HG03378 (cell line): ENCODE measurements around the gene MON1A.
"Not testable (repeated sequence)": the region's sequence is repeated elsewhere in the genome, so short reads cannot be mapped to it uniquely, and the experiment has no call there.

Source experiments
- ATAC-seq: cut with Tn5 transposase; IDR thresholded peaks from one replicate; pipeline ENCODE4 v1.9.1; 2021; ENCODE audit warnings: mild to moderate bottlenecking, moderate library complexity; ENCODE audit not compliant: unreplicated experiment

Gene MON1A

GRCh38 chr3:49917806-49918590 lies 11.6 kb downstream of the MON1A start:
- not testable (repeated sequence) for ATAC-seq

DNA sequence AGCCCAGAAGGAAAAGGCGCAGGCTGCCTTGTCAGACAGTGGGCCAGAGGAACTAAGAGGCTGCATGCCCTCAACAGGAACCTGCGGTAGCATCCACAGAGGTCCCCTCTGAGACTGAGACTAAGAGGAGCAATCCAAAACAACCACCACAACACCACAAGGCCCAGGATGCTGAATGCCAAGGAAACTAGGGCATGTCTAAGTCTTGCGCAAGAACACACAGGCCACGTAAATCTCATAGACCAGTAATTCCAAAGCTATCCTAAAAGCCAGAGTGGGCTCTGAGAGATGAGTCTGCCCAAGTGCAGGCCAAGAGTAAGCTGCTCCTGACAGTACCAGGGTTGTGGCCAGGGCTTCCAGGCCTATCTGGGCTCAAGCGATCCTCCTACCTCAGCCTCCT lies 12.9 kb downstream of the MON1A start:
- ATAC-seq, result no peak

DNA sequence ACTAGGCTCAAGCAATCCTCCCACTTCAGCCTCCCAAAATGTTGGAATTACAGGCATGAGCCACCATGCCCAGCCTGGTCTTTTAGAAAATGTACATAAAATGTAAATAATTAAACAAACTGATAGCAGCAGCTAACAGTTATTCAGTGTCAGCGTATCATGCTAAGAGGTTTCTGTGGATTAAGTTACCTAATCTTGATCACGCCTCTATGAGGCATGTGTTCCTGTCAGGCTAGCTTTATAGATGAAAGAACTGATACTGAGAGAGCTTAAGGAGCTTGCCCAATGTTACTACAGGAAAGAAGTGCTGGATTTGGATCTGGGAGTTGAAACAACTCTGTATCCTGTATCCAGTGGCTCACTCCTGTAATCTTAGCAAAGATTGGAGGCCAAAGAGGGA lies 14.7 kb downstream of the MON1A start:
- ATAC-seq, result no peak

GRCh38 chr3:49912881-49913281 lies 16.7 kb downstream of the MON1A start:
- no peak for ATAC-seq

GRCh38 chr3:49911611-49912010 lies 18.0 kb downstream of the MON1A start:
- ATAC-seq, result no peak

DNA sequence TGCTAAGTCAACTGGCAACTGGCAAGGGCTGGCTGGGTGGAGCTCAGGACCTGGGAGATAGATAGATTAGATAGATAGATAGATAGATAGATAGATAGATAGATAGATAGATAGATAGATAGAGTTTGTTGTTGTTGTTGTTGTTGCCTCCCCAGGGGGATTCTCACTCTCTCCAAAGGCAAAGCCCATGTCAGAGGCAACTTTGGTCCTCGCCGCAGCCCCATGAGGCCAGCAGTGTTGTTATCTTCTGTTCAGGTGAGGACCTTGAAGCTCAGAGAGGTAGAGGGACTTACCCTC lies 18.5 kb downstream of the MON1A start:
- ATAC-seq, result no peak

DNA sequence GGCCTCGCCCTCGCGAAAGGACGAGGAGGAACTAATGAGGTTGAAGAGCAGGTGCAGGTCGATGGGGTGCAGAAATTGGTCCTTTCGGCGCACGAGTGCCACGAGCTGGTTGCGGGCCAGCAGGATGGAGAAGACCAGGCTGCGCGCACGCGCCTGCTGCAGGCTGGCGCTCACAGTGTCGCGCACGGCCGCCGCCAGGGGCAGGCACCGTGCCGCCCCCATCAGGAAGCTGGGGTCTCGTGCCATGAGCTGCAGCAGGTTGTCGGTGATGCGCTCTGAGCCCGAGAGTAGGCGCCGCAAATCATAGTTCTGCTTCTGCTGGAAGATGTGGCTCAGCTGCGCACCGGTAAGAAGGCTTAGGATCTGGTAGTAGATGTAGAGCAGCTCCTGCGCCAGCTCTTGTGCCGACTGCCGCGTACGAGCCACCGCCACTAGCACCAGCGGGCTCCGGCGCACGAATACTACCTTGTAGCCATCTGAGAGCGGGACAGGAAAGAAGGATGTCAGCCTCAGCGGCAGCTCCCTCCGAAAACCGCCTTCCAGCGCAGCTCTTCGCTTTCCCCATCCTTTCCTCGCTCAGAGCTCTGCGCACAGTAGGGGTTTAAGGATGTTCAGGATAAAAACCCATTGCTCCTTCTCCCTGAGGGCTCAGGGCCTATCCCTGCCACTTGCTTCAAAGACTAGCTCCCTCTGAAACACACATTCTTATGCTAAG lies 19.0 kb downstream of the MON1A start:
- no peak for ATAC-seq

- ATAC-seq, result no peak
Measured at GRCh38 chr3:49908373-49909199, 21.0 kb downstream of the MON1A start.

DNA sequence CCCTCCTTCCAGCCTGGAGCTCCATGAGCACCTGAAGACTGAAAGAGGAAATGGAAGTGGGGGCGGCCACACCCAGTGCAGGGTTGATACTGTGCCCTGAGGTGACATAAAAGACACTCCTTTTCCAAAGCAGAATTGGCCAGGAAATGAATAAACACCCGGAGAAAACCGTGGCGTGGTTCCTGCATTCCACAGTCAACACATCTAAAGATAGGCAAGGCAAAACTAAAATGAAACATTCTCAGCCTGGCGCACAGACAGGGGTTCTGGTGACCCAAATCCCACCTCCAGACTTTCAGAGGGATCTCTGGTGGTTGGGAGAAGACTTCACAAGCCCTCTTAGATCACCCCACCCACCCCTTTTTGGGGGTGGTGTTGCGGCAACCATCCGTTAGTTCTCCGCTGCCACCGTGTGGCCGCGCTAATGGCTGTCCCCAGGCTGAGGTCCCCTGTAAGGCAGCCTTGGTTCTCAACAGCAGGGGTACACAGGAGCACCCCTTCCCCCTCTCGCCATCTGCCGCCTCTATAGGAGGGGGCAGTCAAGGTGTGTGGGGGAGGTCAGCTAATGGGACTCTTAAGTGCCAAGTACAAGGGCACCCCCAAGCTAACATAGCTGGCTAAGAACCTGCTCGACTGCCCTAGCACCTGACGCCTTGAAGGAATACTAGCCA lies 23.4 kb downstream of the MON1A start:
- no peak for ATAC-seq

- not testable (repeated sequence) for ATAC-seq
Measured at GRCh38 chr3:49904448-49904847, 25.2 kb downstream of the MON1A start.

DNA sequence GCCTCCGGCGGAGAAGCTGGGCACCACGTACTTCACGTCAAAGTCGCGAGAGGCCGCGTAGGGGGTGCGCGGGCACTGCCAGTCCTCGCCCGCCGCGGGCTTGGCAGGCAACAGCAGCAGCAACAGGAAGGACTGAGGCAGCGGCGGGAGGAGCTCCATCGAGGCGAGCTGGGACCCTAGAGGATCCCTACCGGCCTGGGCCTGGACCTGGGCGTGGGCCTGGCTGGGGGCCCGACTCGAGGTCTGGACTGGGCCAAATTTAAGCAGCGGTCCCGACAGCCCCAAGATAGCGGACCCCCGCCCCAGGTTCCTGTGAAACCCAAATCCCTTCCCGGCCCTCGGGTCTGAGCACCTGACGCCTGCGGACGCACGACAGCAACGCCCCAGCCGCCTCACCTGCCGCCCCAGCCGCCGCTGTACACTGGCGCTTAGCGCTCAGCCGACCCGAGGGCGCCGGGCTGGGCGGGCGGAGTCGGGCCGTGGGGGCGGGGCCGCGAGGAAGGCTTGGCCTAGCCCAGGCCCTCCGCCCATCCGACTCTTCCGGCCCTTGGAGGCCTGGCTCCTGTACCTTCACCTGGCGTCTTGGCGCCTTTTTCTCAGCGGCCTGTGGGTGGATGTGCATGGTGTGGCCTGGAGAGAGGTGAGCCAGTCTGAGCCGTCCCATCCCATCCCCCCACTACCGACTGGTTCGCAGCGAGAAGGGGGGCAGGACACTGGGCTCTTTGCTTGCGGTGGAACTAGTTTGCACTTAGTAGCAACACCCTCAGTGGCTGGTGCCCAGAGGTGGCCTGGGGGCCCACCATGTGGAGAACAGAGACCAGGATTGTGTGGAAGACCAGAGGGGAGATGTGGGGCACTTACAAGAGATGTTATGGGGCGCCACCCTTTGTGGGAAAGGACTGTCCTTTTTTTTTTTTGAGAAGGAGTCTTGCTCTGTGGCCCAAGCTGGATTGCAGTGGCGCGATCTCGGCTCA lies 25.9 kb downstream of the MON1A start, which contains the start of gene MST1R:
Gene MST1R, minus strand, starts transcription at position 423 of the 974 bp plus-strand sequence. Its CDS starts 264 bp downstream, at position 159.
- ATAC-seq, result no peak

GRCh38 chr3:49902511-49903345 lies 26.9 kb downstream of the MON1A start:
- ATAC-seq, result no peak

- ATAC-seq, result no peak
Measured at GRCh38 chr3:49901366-49902339, 28.0 kb downstream of the MON1A start.

GRCh38 chr3:49900491-49901153 lies 29.0 kb downstream of the MON1A start:
- no peak for ATAC-seq

- no peak for ATAC-seq
Measured at GRCh38 chr3:49899815-49900214, 29.8 kb downstream of the MON1A start.

- no peak for ATAC-seq
Measured at GRCh38 chr3:49898991-49899390, 30.6 kb downstream of the MON1A start.

DNA sequence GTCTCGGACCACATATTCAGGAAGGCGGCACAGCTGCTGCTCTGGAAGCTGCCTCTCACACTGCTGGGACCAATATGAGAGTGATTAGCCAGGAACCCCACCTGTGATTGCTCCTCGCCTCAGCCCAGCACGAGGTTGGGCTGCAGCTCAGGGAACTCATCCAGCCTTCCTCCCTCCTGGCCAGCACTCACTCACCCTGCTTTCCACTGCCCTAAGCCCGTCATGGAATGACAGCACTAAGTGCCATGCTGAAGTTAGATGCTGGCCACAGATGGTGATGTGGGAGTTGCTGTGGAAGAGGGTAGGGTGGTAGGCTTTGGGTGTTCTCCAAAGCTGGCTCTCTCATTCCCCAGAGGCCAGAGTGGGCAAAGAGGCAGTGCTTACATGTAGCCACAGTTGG lies 33.3 kb downstream of the MON1A start:
- no peak for ATAC-seq
